ENCODE data around the gene SERPINA9.
"Not testable (repeated sequence)": the region's sequence is repeated elsewhere in the genome, so short reads cannot be mapped to it uniquely, and the experiment has no call there.

- not testable (repeated sequence) for TF ChIP-seq CTCF, POLR2A, EP300 (IDR thresholded peaks at IDR 0.05)
Measured at GRCh38 chr14:94482132-94483070, 6.4 kb upstream of the SERPINA9 start.

All from tibial nerve (tissue), 4 donors.